A172 (cell line): ENCODE data around the gene LMOD2. TPM values are rescaled to one million over a fixed set of nuclear protein-coding genes. Genes with fewer than 3 reads are reported as not detected.
A peak's percentile ranks its signal among the peaks of the same experiment; 100 is the strongest.

ENCODE experiments used
- DNase-seq: peaks from one replicate; pipeline ENCODE4 v3.0.0-alpha.2; 2015; ENCODE audit warnings: low spot score
- total RNA-seq: library from RNA; depleted of rRNA; stranded (reverse); fragments of >200 nt; shearing (Covaris generic); gene quantifications from 2 replicates; pipeline ENCODE4 v1.2.3, GENCODE V29; 2014

The LMOD2 gene
- total RNA-seq, 1 experiment from 2014 or later = not detected

GRCh38 chr7:123639631-123640030, 16.0 kb upstream of the LMOD2 start:
- no peak for DNase-seq

DNA sequence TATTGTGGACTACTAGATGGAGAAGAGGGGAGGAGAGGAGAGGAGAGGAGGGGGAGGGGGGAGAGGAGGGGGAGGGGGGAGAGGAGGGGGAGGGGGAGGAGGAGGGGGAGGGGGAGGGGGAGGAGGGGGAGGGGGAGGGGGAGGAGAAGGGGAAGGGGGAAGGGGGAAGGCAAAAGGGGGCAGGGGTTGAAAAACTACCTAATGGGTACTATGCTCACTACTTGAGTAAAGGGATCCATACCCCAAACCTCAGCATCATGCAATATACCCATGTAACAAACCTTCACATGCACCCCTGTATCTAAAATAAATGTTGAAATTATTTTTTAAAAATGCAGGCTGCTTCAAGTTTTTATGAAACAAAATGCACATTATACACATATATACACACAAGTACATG, 15.1 kb upstream of the LMOD2 start:
- no peak for DNase-seq

DNA sequence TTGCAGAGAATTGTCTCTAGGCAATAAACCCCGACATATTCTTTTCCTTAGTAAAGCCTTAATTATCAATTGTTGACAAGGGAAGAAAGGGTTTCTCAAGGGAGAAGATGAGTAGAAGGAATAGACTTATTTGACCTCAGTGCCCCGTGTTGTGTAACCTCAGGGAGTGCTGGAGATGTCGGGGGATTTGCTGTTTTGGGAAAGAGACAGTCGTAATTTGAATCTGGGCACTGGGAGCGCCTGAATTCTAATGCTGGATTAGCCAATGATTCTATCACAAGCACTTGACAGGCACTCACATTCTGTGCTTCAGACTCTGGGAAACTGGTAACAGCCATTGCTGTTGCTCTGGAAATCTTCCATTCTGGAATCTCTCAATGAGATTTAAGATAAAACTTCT, 13.8 kb upstream of the LMOD2 start:
- no peak for DNase-seq

- DNase-seq = peak; percentile 93
Measured at GRCh38 chr7:123643495-123644441, 11.9 kb upstream of the LMOD2 start.

DNA sequence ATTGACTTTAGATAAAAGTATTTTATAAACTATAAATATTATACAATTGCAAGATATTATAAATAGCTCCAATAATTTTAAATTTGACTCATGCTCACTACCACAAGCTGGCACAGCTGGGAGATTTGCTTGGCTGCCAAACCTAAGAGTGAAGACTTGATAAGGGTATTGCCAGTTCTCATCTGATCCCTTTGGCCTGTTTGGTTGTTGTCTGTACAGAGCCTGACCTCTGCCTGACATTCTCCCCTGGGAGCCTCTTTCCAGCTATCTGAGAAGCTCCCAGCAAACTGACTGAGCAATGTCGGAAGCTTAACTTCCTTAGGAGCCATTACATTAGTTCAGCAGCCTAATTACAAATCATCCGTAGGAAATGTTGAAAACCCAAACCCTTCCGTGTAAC, 10.2 kb upstream of the LMOD2 start:
- DNase-seq = peak; percentile 11

DNA sequence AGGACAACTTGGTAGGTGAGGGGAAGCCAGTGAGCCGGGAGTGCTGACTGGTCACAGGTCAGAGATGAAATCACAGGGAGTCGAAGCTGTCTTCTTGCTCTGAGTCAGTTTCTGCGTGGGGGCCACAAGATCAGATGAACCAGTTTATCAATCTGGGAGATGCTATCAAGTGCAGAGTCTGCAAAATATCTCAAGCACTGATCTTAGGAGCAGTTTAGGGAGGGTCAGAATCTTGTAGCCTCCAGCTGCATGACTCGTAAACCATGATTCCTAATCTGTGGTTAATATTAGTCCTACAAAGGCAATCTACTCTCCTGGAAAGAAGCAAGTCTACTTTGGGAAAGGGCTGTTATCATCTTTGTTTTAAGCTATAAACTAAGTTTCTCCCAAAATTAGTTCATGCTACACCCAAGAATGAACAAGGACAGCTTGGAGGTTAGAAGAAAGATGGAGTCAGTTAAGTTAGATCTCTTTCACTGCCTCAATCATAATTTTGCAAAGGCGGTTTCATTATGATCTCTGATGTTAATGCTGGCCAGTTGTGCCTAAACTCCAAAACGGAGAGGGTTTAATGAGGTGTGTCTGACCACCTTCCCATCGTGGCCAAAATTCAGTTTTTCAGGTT, 8.4 kb upstream of the LMOD2 start:
- peak; percentile 25 for DNase-seq

GRCh38 chr7:123649964-123650363, 5.7 kb upstream of the LMOD2 start:
- peak; percentile 38 for DNase-seq

DNA sequence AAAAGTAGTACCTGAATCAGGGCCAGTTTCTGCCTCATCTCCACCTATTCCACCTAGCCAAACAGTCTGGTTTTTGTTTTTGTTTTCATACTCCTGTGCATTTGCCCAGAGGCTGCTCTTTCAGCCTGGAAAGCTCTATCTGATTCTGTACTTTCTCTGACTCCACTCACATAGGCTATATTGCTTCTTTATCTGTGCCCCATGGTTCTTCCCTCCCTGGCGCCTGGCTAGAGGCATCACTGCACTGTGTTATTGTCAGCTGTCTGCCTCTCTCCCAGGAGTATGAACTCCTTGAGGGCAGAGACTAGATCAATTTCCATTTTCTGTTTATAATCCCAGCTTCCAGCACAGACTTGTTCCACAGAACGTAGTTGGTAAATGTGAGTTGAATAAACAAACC, 5.1 kb upstream of the LMOD2 start:
- no peak for DNase-seq

DNA sequence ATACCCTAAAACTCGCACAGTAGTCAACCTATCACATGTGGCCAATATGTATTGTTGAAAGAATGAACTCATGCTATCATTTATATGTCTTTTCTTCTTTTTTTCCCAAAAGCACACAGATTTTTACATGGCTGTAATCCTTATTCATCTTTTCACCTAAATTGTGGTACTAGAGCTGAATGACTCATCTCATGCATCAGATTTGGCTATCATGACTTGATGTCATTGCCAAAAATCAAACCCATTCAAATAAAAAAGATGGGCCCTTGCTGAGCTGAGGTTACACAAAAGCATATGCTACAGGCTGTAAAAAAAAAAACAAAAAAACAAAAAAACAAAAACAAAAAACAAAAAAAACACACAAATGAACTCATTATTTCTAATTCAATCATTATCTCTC, 3.3 kb upstream of the LMOD2 start:
- no peak for DNase-seq

DNA sequence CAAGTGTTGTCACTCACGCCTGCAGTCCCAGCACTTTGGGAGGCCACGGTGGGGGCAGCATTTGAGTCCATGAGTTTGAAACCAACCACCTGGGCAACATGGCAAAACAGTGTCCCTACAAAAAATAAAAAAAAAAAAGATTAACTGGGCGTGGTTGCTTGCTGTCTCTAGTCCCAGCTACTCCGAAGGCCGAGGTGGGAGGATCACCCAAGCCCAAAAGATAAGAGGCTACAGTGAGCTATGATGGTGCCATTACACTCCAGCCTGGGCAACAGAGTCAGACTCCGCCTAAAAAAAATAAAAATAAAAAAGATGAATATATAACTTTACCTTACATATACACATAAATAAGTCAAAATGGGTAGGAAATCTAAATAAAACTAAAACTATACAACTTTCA, 2.5 kb upstream of the LMOD2 start:
- DNase-seq = no peak

GRCh38 chr7:123656544-123657303, 1.1 kb downstream of the LMOD2 start:
- DNase-seq = no peak

- DNase-seq = no peak
Measured at GRCh38 chr7:123657304-123657685, 1.6 kb downstream of the LMOD2 start.

DNA sequence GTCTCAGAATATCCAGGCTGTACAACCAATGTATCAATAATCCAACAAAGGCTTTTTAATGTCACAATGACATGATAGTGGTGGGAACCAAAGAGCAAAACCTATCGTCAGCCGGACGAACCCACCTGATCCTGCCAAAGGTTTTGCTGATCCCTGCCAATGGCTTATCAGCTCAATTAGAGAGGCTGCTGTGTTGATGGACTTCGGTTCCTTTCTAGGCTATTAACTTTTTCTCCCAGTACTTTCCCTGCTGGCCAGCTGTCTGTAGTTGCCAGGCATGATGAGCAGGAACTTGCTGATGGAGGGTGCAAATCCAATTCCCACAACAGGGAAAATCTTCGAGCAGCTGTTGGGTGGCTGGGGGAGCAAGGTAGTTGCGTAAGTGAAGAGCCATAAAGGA, 2.4 kb downstream of the LMOD2 start:
- DNase-seq = no peak

DNA sequence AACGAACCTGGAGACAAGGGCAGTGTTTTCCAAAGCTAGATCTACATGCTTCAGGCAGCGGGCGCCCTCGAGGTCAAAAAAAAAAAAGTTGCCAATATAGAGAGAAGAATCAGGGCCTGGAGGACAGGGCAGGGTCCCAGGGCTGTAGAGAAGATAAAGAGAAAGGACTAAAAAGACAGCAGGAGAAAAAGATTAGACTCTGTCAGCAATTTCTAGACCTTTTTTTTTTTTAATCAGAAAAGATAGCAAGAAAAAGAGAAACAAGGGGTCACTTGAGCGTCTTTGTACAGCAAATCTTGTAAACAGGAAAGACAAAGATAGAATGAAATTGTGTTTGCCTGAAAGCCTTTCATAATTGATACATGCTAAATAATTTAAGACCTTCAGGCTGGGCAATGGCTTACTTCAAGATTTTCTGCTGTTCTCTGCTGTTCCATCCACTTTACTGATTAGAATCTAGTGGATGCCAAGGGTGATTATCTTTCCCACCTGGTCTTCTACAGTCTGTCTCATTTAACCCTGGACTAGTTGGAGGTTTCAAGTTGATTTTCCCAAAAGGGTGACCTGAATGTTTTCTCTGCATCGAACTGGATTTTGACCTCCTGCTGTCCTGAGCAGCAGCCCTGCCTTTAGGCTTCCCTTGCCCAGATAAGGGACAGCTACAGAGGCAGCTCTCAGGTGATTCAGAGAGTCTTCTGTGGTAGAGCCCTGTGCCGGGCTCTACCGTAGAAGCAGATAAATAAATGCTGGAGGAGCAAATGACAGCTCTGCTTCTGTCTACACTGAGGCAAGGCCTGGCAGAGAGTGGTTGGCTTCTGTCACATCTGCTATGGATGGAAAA, 5.1 kb downstream of the LMOD2 start:
- no peak for DNase-seq

DNA sequence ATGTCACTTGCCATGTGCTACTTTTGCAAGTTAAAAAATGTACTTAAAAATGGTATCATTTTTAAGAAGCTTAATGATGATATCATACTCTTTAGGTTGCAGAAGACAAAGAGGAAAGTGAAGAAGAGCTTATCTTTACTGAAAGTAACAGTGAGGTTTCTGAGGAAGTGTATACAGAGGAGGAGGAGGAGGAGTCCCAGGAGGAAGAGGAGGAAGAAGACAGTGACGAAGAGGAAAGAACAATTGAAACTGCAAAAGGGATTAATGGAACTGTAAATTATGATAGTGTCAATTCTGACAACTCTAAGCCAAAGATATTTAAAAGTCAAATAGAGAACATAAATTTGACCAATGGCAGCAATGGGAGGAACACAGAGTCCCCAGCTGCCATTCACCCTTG, 6.1 kb downstream of the LMOD2 start:
- DNase-seq = no peak

DNA sequence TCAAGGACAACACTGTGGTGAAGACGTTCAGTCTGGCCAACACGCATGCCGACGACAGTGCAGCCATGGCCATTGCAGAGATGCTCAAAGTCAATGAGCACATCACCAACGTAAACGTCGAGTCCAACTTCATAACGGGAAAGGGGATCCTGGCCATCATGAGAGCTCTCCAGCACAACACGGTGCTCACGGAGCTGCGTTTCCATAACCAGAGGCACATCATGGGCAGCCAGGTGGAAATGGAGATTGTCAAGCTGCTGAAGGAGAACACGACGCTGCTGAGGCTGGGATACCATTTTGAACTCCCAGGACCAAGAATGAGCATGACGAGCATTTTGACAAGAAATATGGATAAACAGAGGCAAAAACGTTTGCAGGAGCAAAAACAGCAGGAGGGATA, 6.6 kb downstream of the LMOD2 start:
- no peak for DNase-seq

GRCh38 chr7:123662755-123663154, 7.1 kb downstream of the LMOD2 start:
- no peak for DNase-seq

GRCh38 chr7:123663200-123663599, 7.5 kb downstream of the LMOD2 start:
- DNase-seq = no peak

DNA sequence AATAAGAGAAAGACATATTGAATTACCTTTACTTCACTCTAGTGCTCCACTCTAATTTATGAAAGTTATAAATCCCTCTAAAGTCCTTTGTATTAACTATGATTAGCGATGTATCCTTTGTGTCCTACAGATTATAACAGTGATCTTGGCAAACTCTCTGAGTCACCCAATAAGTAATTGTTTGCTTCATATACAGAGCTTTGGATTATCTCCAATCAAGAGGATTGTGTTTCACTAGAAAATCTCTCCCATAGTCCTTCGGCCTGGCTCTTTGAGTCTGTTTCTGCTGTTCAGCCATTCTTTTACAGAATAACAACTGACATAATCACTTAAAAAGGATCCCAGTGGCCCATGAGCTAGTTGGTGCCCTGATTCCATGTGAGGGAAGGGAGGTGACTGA, 9.5 kb downstream of the LMOD2 start:
- DNase-seq = no peak

- no peak for DNase-seq
Measured at GRCh38 chr7:123665896-123666295, 10.2 kb downstream of the LMOD2 start.

DNA sequence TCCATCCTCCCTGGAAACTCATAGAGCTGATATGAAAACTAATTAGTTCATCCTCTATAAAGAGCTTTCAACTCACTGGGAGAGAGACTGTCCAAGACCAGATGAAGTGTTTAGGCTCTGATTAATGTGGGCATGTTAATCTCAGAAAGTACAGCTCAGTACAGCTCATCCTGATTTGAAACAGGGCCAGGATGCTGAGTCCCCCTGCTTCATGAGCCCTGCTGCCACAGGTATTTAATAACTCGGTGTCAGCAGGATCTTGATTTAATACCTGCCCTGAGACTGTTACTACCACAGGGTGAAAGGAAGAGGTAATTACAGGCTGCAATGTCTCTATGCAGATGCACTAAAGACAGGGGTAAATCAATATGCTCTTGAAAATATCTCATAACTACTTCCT, 10.8 kb downstream of the LMOD2 start:
- peak; percentile 40 for DNase-seq

DNA sequence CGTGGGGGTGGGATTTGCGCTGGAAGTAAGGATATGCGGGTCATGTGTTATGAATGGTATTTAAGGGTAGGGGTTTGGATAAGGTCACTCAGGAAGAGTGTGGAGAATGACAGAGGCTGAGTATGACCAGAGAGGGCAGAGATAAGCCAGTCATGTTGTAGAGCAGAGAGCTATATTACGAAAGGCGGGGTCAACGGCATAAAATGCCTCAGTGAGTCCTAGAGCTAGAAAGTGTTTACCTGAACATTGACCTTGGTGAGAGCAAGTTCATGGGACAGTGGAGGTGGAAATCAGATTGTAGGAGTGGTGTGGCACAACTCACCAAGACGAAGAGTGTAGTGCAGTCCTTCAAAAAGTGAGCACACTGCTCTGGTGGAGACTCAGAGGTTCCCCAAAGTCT, 13.8 kb downstream of the LMOD2 start:
- DNase-seq = no peak
